HCT116 (cell line): ENCODE results near the gene SPDEF. TPM values are rescaled to one million over a fixed set of nuclear protein-coding genes. Genes with fewer than 3 reads are reported as not detected.

Experiments used
- ATAC-seq: fragments of 200-7000 bp; cut with Tn5 transposase; 2 replicates; pipeline ENCODE4 v1.9.1; 2020; ENCODE audit warnings: mild to moderate bottlenecking, moderate library complexity
- BruUV-seq: library from RNA; stranded (reverse); fragments of 400-500 nt; replicated peaks from 2 replicates; lab custom pipeline; 2021; lab: Mats Ljungman, UMichigan
- CTCF ChIA-PET: fragments of 300-600 bp; sonication (Branson Sonifier 250); formaldehyde crosslinking; loops from one replicate; lab custom pipeline; 2021; ENCODE audit warnings: antibody characterized with exemption; lab: Charles Lee
- POLR2A ChIA-PET: fragments of 300-600, 350-600 bp; sonication (Branson Sonifier 250); formaldehyde crosslinking; loops from one replicate; lab custom pipeline; 2021; ENCODE audit warnings: antibody characterized with exemption; lab: Charles Lee
- RAD21 ChIA-PET, 2 experiments: fragments of 300-600 bp; sonication (Branson Sonifier 250); formaldehyde crosslinking; loops; one replicate each; lab custom pipeline; 2023; ENCODE audit warnings: low total read pairs in 2 of 2; ENCODE audit not compliant: uncharacterized antibody in 2 of 2, unreplicated experiment in 2 of 2, low non-redundant PET in 1 of 2; lab: Charles Lee
- DNase-seq: peaks from one replicate; pipeline ENCODE4 v3.0.0-alpha.2; 2010; ENCODE audit warnings: low read depth, low spot score
- H2AFZ ChIP-seq: fragments of 200-600 bp; shearing (Covaris generic), sonication (generic); 2 replicates; pipeline ENCODE4 v1.6.1; 2017; ENCODE audit warnings: low read depth, mixed run types, mixed read lengths, antibody characterized with exemption, low read length; ENCODE audit not compliant: poor library complexity, severe bottlenecking
- H3K27ac ChIP-seq: 2 replicates; pipeline ENCODE4 v1.5.1; 2012; ENCODE audit warnings: low read depth, low read length
- H3K27me3 ChIP-seq: fragments of 200-600 bp; sonication (generic); 2 replicates; pipeline ENCODE4 v1.6.1; 2016; ENCODE audit warnings: mixed run types, low read length, mixed read lengths; ENCODE audit not compliant: insufficient read depth
- H3K36me3 ChIP-seq, 2 experiments: fragments of 200-500 bp in 1 of 2; fragments of 200-600 bp in 1 of 2; sonication (Bioruptor generic) in 1 of 2; sonication (generic) in 1 of 2; 2 replicates each; pipeline versions ENCODE4 v1.5.1 to v1.6.1; 2014 to 2016; ENCODE audit warnings: low read length in 2 of 2, inconsistent platforms in 1 of 2, mixed read lengths in 1 of 2, mixed run types in 1 of 2; ENCODE audit not compliant: insufficient read depth in 2 of 2, control insufficient read depth in 1 of 2
- H3K4me1 ChIP-seq, 2 experiments: fragments of 200-600 bp in 1 of 2; sonication (generic) in 1 of 2; 2 replicates each; pipeline versions ENCODE4 v1.5.1 to v1.6.1; 2012 to 2017; ENCODE audit warnings: low read length in 2 of 2, inconsistent platforms in 1 of 2, mild to moderate bottlenecking in 1 of 2, mixed read lengths in 1 of 2, mixed run types in 1 of 2, moderate library complexity in 1 of 2; ENCODE audit not compliant: insufficient read depth in 2 of 2, control insufficient read depth in 1 of 2
- H3K4me2 ChIP-seq: fragments of 200-600 bp; sonication (generic); 2 replicates; pipeline ENCODE4 v1.6.1; 2017; ENCODE audit warnings: mixed run types, low read length, mixed read lengths
- H3K4me3 ChIP-seq, 2 experiments: fragments of 200-600 bp in 1 of 2; sonication (generic) in 1 of 2; replicated peaks in 1 of 2; 2 replicates each; pipeline ENCODE4 v1.5.1; 2011 to 2016; ENCODE audit warnings: low read length in 2 of 2, control low read depth in 1 of 2, low read depth in 1 of 2, mild to moderate bottlenecking in 1 of 2, mixed read lengths in 1 of 2, mixed run types in 1 of 2
- H3K79me2 ChIP-seq: fragments of 200-600 bp; sonication (generic); 2 replicates; pipeline ENCODE4 v1.6.1; 2017; ENCODE audit warnings: mild to moderate bottlenecking, mixed run types, low read length, moderate library complexity, mixed read lengths; ENCODE audit not compliant: insufficient read depth
- H3K9ac ChIP-seq: fragments of 200-600 bp; sonication (generic); 2 replicates; pipeline ENCODE4 v1.6.1; 2016; ENCODE audit warnings: low read length, mixed read lengths
- H3K9me2 ChIP-seq: fragments of 200-600 bp; sonication (generic), shearing (Covaris generic); 2 replicates; pipeline ENCODE4 v1.6.1; 2017; ENCODE audit warnings: mixed run types, mild to moderate bottlenecking, moderate library complexity; ENCODE audit not compliant: insufficient read depth
- H3K9me3 ChIP-seq, 2 experiments: fragments of 200-500 bp in 1 of 2; fragments of 200-600 bp in 1 of 2; sonication (Bioruptor generic) in 1 of 2; sonication (generic) in 1 of 2; 2 replicates each; pipeline ENCODE4 v1.6.1; 2014 to 2017; ENCODE audit warnings: low read length in 2 of 2, mixed read lengths in 2 of 2, inconsistent platforms in 1 of 2, low read depth in 1 of 2, mild to moderate bottlenecking in 1 of 2, mixed run types in 1 of 2, moderate library complexity in 1 of 2; ENCODE audit not compliant: control insufficient read depth in 1 of 2, insufficient read depth in 1 of 2
- H4K20me1 ChIP-seq: fragments of 200-600 bp; sonication (generic), shearing (Covaris generic); 2 replicates; pipeline ENCODE4 v1.6.1; 2017; ENCODE audit warnings: mixed run types, mild to moderate bottlenecking, moderate library complexity; ENCODE audit not compliant: insufficient read depth
- ATF3 ChIP-seq: IDR thresholded peaks from 2 replicates; pipeline ENCODE4 v1.6.1; 2012
- CTCF ChIP-seq, 3 experiments: fragments of 200-600 bp in 1 of 3; sonication (generic) in 1 of 3; IDR thresholded peaks in 2 of 3; conservative IDR thresholded peaks in 1 of 3; 2 replicates each; pipeline ENCODE4 v1.5.1; 2012 to 2017; ENCODE audit warnings: low read depth in 2 of 3, low read length in 2 of 3, antibody characterized with exemption in 1 of 3, borderline replicate concordance in 1 of 3, control low read depth in 1 of 3, mild to moderate bottlenecking in 1 of 3, mixed read lengths in 1 of 3, mixed run types in 1 of 3, moderate library complexity in 1 of 3; ENCODE audit not compliant: insufficient read depth in 1 of 3
- EGR1 ChIP-seq: IDR thresholded peaks from 2 replicates; pipeline ENCODE4 v1.6.1; 2012; ENCODE audit warnings: low read depth
- ELF1 ChIP-seq: IDR thresholded peaks from 2 replicates; pipeline ENCODE4 v1.6.1; 2012; ENCODE audit warnings: low read depth, borderline replicate concordance
- EZH2phosphoT487 ChIP-seq: fragments of 200-600 bp; IDR thresholded peaks from 2 replicates; pipeline ENCODE4 v1.6.1; 2018; ENCODE audit warnings: antibody characterized with exemption, borderline replicate concordance
- FOSL1 ChIP-seq: IDR thresholded peaks from 2 replicates; pipeline ENCODE4 v1.6.1; 2012; ENCODE audit warnings: low read depth
- POLR2A ChIP-seq: IDR thresholded peaks from 2 replicates; pipeline ENCODE4 v1.7.0; 2011; ENCODE audit warnings: borderline replicate concordance; ENCODE audit not compliant: insufficient read depth, insufficient read length; ENCODE audit errors: extremely low read depth
- POLR2AphosphoS5 ChIP-seq: IDR thresholded peaks from 2 replicates; pipeline ENCODE4 v1.6.1; 2011; ENCODE audit warnings: mild to moderate bottlenecking, low read depth, low read length, moderate library complexity
- SRF ChIP-seq: IDR thresholded peaks from 2 replicates; pipeline ENCODE4 v1.6.1; 2012; ENCODE audit warnings: low read depth
- TCF7L2 ChIP-seq: IDR thresholded peaks from 2 replicates; pipeline ENCODE4 v1.7.0; 2011; ENCODE audit warnings: borderline replicate concordance, inconsistent platforms; ENCODE audit not compliant: insufficient read depth, insufficient read length; ENCODE audit errors: extremely low read depth
- YY1 ChIP-seq: IDR thresholded peaks from 2 replicates; pipeline ENCODE4 v1.6.1; 2011; ENCODE audit warnings: low read length, low read depth, moderate library complexity, mild to moderate bottlenecking; ENCODE audit not compliant: insufficient replicate concordance; ENCODE audit errors: extremely low read depth
- ZBTB33 ChIP-seq: IDR thresholded peaks from 2 replicates; pipeline ENCODE4 v1.6.1; 2011; ENCODE audit warnings: mild to moderate bottlenecking, low read length, moderate library complexity; ENCODE audit not compliant: insufficient replicate concordance; ENCODE audit errors: extremely low read depth
- ZFX ChIP-seq: fragments of 450-650 bp; IDR thresholded peaks from 2 replicates; pipeline ENCODE4 v1.6.1; 2017
- intact Hi-C: fragments of 100-400 bp; cut with micrococcal nuclease; formaldehyde crosslinking; loops from 2 replicates; pipeline ENCODE4 v1.10.0; 2022
- total RNA-seq: library from RNA; stranded (reverse); gene quantifications from one replicate; pipeline ENCODE4 v1.2.1, GENCODE V29; 2021; ENCODE audit not compliant: unreplicated experiment

SPDEF gene
- total RNA-seq, 1 experiment from 2014 or later = 0.39 TPM

GRCh38 chr6:34518669-34519365 is 37.3 kb downstream of the SPDEF start:
- CTCF ChIA-PET = no interaction called here
- BruUV-seq = no TSS peak

More at GRCh38 chr6:34518669-34519365, 37.3 kb downstream of the SPDEF start:
- ATAC-seq = no peak
- Histone ChIP-seq H3K79me2 (no peaks in the 10 kb centered on the region), H3K4me1 (no peaks in the 10 kb centered on the region), H3K4me2 (no peak overlapping the region), H3K27ac (no peak overlapping the region), H3K9me2 (no peaks in the 10 kb centered on the region), H2AFZ (no peak overlapping the region), H3K27me3 (no peaks in the 10 kb centered on the region), H3K36me3 (no peaks in the 10 kb centered on the region), H3K9me3 (no peaks in the 10 kb centered on the region), H4K20me1 (no peaks in the 10 kb centered on the region), H3K4me3 (no peak overlapping the region), H3K9ac (no peak overlapping the region)
- no peak for DNase-seq
- intact Hi-C loops = no loop called here
- no peak for TF ChIP-seq POLR2A
- TF ChIP-seq TCF7L2 = no peak
- no peak for TF ChIP-seq EZH2phosphoT487
- no peak for TF ChIP-seq ZBTB33
- no peak for TF ChIP-seq SRF
- TF ChIP-seq EGR1 = no peak
- TF ChIP-seq ZFX = no peak
- TF ChIP-seq FOSL1 = no peak
- TF ChIP-seq YY1 = no peak
- TF ChIP-seq ATF3 = no peak
- TF ChIP-seq CTCF (IDR thresholded peaks at IDR 0.05 in 2 of 3, conservative IDR thresholded peaks at IDR 0.05 in 1 of 3; ENCODE audit: borderline replicate concordance in 1 of 3, insufficient read depth in 1 of 3, low read depth in 2 of 3, low read length in 2 of 3) = no peak
- TF ChIP-seq ELF1 = no peak
- no peak for TF ChIP-seq POLR2AphosphoS5
- POLR2A ChIA-PET = no interaction called here
- RAD21 ChIA-PET = no interaction called here
